Ovary (tissue), 9 donors: Measurements from ENCODE around the gene REM2. TPM values are rescaled to one million over a fixed set of nuclear protein-coding genes. Genes with fewer than 3 reads are reported as not detected.

Experiments
- DNase-seq, 5 donors: peaks; one replicate each; pipeline ENCODE4 v3.0.0-alpha.2; 2019 to 2020
- H3K27ac ChIP-seq, 2 donors: fragments of 200-600 bp; one replicate each; pipeline versions ENCODE4 v1.5.1 to v1.8.0; 2019 to 2022
- H3K27me3 ChIP-seq: fragments of 200-600 bp; one replicate; pipeline ENCODE4 v1.8.0; 2022
- H3K36me3 ChIP-seq: fragments of 200-600 bp; sonication (generic); one replicate; pipeline ENCODE4 v1.5.1; 2019
- H3K4me1 ChIP-seq: one replicate; pipeline ENCODE4 v1.8.1; 2013; ENCODE audit warnings: mild to moderate bottlenecking, moderate library complexity; ENCODE audit not compliant: insufficient read depth
- H3K4me3 ChIP-seq: fragments of 200-600 bp; sonication (generic); one replicate; pipeline ENCODE4 v1.5.1; 2017
- H3K9me3 ChIP-seq, 2 donors: fragments of 200-600 bp in 1 of 2; sonication (generic) in 1 of 2; one replicate each; pipeline versions ENCODE4 v1.5.1 to v1.8.1; 2013 to 2019; ENCODE audit warnings: mild to moderate bottlenecking in 1 of 2, moderate library complexity in 1 of 2
- EP300 ChIP-seq: sonication (generic); formaldehyde crosslinking; IDR thresholded peaks from one replicate; pipeline ENCODE4 v1.6.1; 2017; ENCODE audit warnings: antibody characterized with exemption
- POLR2A ChIP-seq: fragments of 450-650 bp; IDR thresholded peaks from one replicate; pipeline ENCODE4 v1.6.1; 2017; ENCODE audit warnings: antibody characterized with exemption, mild to moderate bottlenecking, moderate library complexity
- WGBS, 3 donors: extraction: QIAGEN DNeasy Blood & Tissue Kit in 1 of 3; methylation state at CpG; one replicate each; pipeline versions ENCODE4 v1.1.5 to v1.1.7; 2013 to 2017; 5-methylcytosine and 5-hydroxymethylcytosine counted together
- intact Hi-C, 4 donors: fragments of 100-400 bp; cut with DNase I; formaldehyde crosslinking; loops; one replicate each; pipeline versions ENCODE4 v1.11.0 to v1.15.1; 2022 to 2023
- polyA plus RNA-seq, 2 donors: library from polyadenylated mRNA; stranded (reverse); fragments of 200-250 nt in 1 of 2; fragments of 350-450 nt in 1 of 2; fragmentation: Illumina TruSeq in 1 of 2; extraction: RNeasy Lipid Tissue Mini Kit (QIAGEN cat#74804) in 1 of 2; gene quantifications; one replicate each; pipeline ENCODE4 v1.2.3, GENCODE V29; 2013 to 2014
- total RNA-seq, 7 donors: library from RNA; depleted of rRNA in 2 of 7; stranded (reverse); fragments of >200 nt in 2 of 7; fragmentation: NEBNext Ultra II Directional in 3 of 7; extraction: Animal tissue kit (Norgen Biotek cat#: 25700) in 3 of 7; gene quantifications; one replicate each; pipeline versions ENCODE4 v1.1.0 to v1.2.4, GENCODE V29; 2016 to 2023
- TF ChIP-seq, protein P1 (sequence below), 3 donors: fragments of 450-650 bp in 2 of 3; fragments of 200-600 bp in 1 of 3; IDR thresholded peaks; one replicate each; pipeline versions ENCODE4 v1.5.1 to v1.8.0; 2016 to 2022; ENCODE audit warnings: antibody characterized with exemption in 3 of 3, mild to moderate bottlenecking in 1 of 3
- donor health status: DM: no; HTN: no; CAD: no; lungs with moderate emphysema.
- donor health status: DM: no; HTN: no; CAD: no.
- donor health status: Bipolar disorder and iron deficiency.
- donor health status: DM: yes; HTN: yes; CAD: no.
- donor health status: DM: no; HTN: no; CAD: no.
- donor health status: DM: yes; HTN: yes; CAD: no.

Gene REM2
- total and polyA plus RNA-seq, 9 donors, result 0.12 to 1.1 (median 0.66) TPM

DNA sequence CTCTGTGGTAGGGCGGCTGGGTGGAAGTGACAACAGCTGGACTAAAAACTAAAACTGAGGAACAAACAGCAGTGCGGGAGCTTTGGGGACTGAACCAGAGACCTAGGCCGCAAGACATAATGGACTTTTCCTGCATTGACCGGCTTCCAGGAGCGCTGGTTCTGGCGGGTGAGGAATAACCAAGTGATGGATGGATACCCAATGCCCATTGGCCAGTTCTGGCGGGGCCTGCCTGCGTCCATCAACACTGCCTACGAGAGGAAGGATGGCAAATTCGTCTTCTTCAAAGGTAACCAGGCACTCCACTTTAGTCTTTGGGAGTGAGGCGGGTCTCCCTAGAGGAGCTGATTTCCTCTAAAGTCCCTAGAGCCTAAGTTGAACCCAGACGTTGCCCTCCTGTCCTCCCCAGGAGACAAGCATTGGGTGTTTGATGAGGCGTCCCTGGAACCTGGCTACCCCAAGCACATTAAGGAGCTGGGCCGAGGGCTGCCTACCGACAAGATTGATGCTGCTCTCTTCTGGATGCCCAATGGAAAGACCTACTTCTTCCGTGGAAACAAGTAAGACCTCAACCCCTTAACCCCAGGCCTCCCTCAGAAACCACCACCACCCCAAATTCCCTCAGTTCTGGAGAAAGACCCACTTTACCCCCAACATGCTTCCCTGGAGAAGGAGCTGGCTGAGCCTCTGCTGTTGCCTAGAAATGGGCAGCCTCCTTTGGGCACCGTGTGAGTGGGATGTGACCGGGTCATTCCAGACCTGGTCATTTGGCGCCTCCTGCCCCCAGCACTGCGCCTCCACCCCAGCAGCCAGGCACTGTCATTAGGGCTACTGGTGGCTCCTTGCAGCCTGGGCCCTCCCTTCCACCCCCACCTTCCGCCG is 38.6 kb upstream of the REM2 start:
- no peak for TF ChIP-seq EP300
- TF ChIP-seq, protein P1, sequence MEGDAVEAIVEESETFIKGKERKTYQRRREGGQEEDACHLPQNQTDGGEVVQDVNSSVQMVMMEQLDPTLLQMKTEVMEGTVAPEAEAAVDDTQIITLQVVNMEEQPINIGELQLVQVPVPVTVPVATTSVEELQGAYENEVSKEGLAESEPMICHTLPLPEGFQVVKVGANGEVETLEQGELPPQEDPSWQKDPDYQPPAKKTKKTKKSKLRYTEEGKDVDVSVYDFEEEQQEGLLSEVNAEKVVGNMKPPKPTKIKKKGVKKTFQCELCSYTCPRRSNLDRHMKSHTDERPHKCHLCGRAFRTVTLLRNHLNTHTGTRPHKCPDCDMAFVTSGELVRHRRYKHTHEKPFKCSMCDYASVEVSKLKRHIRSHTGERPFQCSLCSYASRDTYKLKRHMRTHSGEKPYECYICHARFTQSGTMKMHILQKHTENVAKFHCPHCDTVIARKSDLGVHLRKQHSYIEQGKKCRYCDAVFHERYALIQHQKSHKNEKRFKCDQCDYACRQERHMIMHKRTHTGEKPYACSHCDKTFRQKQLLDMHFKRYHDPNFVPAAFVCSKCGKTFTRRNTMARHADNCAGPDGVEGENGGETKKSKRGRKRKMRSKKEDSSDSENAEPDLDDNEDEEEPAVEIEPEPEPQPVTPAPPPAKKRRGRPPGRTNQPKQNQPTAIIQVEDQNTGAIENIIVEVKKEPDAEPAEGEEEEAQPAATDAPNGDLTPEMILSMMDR (IDR thresholded peaks at IDR 0.05), result no peak
- TF ChIP-seq POLR2A, result no peak
- intact Hi-C loops, result loop anchor here in 1 of 4 donors (10.0 kb wide), 1 partner anchor 280 kb away; no protein-coding TSS in a partner anchor
- no peak overlapping the region for H3K4me3 ChIP-seq
- peak overlapping the region in 1 of 2 donors; percentile 19 for H3K27ac ChIP-seq
- whole genome bisulfite sequencing, 3 donors, result 83 to 87% (median 85%) methylated on average over 22 of the region's 22 CpGs
- no peaks in the 10 kb centered on the region for H3K27me3 ChIP-seq
- DNase-seq, result peak in 1 of 5 donors; percentile 33
- no peaks in the 10 kb centered on the region for H3K36me3 ChIP-seq
- H3K9me3 ChIP-seq, result no peaks in the 10 kb centered on the region
- peaks cover 27% of the 10 kb centered on the region for H3K4me1 ChIP-seq

GRCh38 chr14:22845103-22845394 is 38.0 kb upstream of the REM2 start:
- H3K36me3 ChIP-seq, result no peaks in the 10 kb centered on the region
- DNase-seq, result no peak
- H3K4me3 ChIP-seq, result no peak overlapping the region
- TF ChIP-seq EP300 (no peak), POLR2A (no peak)
- TF ChIP-seq, protein P1 (IDR thresholded peaks at IDR 0.05), result no peak
- H3K27ac ChIP-seq, result peak overlapping the region in 1 of 2 donors; percentile 96
- intact Hi-C loops, result loop anchor here in 1 of 4 donors (10.0 kb wide), 1 partner anchor 280 kb away; no protein-coding TSS in a partner anchor
- H3K4me1 ChIP-seq, result peaks cover 32% of the 10 kb centered on the region
- H3K9me3 ChIP-seq, result no peaks in the 10 kb centered on the region
- WGBS, 3 donors, result 83 to 86% (median 85%) methylated on average over 9 of the region's 9 CpGs
- H3K27me3 ChIP-seq, result no peaks in the 10 kb centered on the region

GRCh38 chr14:22845821-22846625 is 37.0 kb upstream of the REM2 start:
- Histone ChIP-seq H3K27ac (peak overlapping the region; percentile 96 to 97), H3K4me1 (peaks cover 39% of the 10 kb centered on the region), H3K36me3 (no peaks in the 10 kb centered on the region), H3K27me3 (no peaks in the 10 kb centered on the region), H3K9me3 (no peaks in the 10 kb centered on the region), H3K4me3 (no peak overlapping the region)
- intact Hi-C loops, result loop anchor here in 1 of 4 donors (10.0 kb wide), 1 partner anchor 281 kb away; no protein-coding TSS in a partner anchor
- WGBS, 3 donors, result 64 to 76% (median 66%) methylated on average over 26 of the region's 26 CpGs
- TF ChIP-seq EP300, result no peak
- TF ChIP-seq, protein P1 (IDR thresholded peaks at IDR 0.05), result no peak
- TF ChIP-seq POLR2A, result no peak
- no peak for DNase-seq

DNA sequence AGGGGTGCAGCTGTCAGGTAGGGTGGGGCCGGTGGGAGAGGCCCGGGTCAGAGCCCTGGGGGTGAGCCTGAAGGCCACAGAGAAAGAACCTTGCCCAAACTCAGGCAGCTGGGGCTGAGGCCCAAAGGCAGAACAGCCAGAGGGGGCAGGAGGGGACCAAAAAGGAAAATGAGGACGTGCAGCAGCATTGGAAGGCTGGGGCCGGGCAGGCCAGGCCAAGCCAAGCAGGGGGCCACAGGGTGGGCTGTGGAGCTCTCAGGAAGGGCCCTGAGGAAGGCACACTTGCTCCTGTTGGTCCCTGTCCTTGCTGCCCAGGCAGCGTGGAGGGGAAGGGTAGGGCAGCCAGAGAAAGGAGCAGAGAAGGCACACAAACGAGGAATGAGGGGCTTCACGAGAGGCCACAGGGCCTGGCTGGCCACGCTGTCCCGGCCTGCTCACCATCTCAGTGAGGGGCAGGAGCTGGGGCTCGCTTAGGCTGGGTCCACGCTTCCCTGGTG is 36.2 kb upstream of the REM2 start:
- no peak for TF ChIP-seq EP300
- TF ChIP-seq POLR2A, result no peak
- TF ChIP-seq, protein P1 (IDR thresholded peaks at IDR 0.05), result no peak
- no peaks in the 10 kb centered on the region for H3K9me3 ChIP-seq
- WGBS, 3 donors, result 48 to 56% (median 54%) methylated on average over 11 of the region's 11 CpGs
- intact Hi-C loops, result loop anchor here in 1 of 4 donors (10.0 kb wide), 1 partner anchor 282 kb away; no protein-coding TSS in a partner anchor
- H3K4me3 ChIP-seq, result no peak overlapping the region
- peak overlapping the region; percentile 96 to 97 for H3K27ac ChIP-seq
- DNase-seq, result no peak
- H3K27me3 ChIP-seq, result no peaks in the 10 kb centered on the region
- no peaks in the 10 kb centered on the region for H3K36me3 ChIP-seq
- peaks cover 41% of the 10 kb centered on the region for H3K4me1 ChIP-seq
